Body of pancreas (tissue), 4 donors: ENCODE data around the gene PDPK1. TPM values are rescaled to one million over a fixed set of nuclear protein-coding genes. Genes with fewer than 3 reads are reported as not detected.

Experiments used
- ATAC-seq: fragments of 150-250 bp; one replicate; pipeline ENCODE4 v1.9.1; 2016
- DNase-seq, 4 donors: peaks; one replicate each; pipeline ENCODE4 v3.0.0-alpha.2; 2019
- H3K27ac ChIP-seq, 4 donors: fragments of 200-600 bp; sonication (generic); 1 replicate in 3 of 4; 2 replicates in 1 of 4; pipeline versions ENCODE4 v1.5.1 to v1.6.1; 2016 to 2019; ENCODE audit warnings: mild to moderate bottlenecking in 1 of 4, mixed read lengths in 1 of 4, moderate library complexity in 1 of 4
- H3K27me3 ChIP-seq, 2 donors: fragments of 200-600 bp; sonication (generic); one replicate each; pipeline ENCODE4 v1.6.0; 2016; ENCODE audit warnings: mild to moderate bottlenecking in 1 of 2
- H3K36me3 ChIP-seq, 2 donors: fragments of 200-600 bp; sonication (generic); replicated peaks in 1 of 2; 2 replicates each; pipeline ENCODE4 v1.5.1; 2016; ENCODE audit warnings: low read depth in 2 of 2; ENCODE audit not compliant: insufficient read depth in 1 of 2
- H3K4me1 ChIP-seq: fragments of 200-600 bp; sonication (generic); one replicate; pipeline ENCODE4 v1.6.0; 2016
- H3K4me3 ChIP-seq, 2 donors: fragments of 200-600 bp; sonication (generic); 1 replicate in 1 of 2; 2 replicates in 1 of 2; pipeline ENCODE4 v1.5.1; 2016 to 2019
- H3K9me3 ChIP-seq, 3 donors: fragments of 200-600 bp; sonication (generic); 1 replicate in 2 of 3; 2 replicates in 1 of 3; pipeline ENCODE4 v1.5.1; 2016
- POLR2A ChIP-seq, 3 donors: fragments of 450-650 bp; IDR thresholded peaks; one replicate each; pipeline ENCODE4 v1.6.1; 2016; ENCODE audit warnings: antibody characterized with exemption in 3 of 3, mild to moderate bottlenecking in 2 of 3
- WGBS, 2 donors: methylation state at CpG; one replicate each; pipeline ENCODE4 v1.1.5; 2017; 5-methylcytosine and 5-hydroxymethylcytosine counted together
- intact Hi-C: fragments of 100-400 bp; cut with DNase I; formaldehyde crosslinking; loops from one replicate; pipeline ENCODE4 v1.15.1; 2023
- total RNA-seq, 2 donors: library from RNA; depleted of rRNA; stranded (reverse); fragments of >200 nt; gene quantifications; one replicate each; pipeline ENCODE4 v1.1.0, GENCODE V29; 2016
- TF ChIP-seq, protein P1 (sequence below), 7 experiments: fragments of 450-650 bp in 4 of 7; fragments of 200-600 bp in 3 of 7; sonication (generic) in 3 of 7; IDR thresholded peaks; one replicate each; pipeline ENCODE4 v1.5.1; 2016 to 2019; ENCODE audit warnings: antibody characterized with exemption in 7 of 7

PDPK1 gene
- total RNA-seq, 2 donors from 2014 or later: 20.5 to 28.0 TPM

DNA sequence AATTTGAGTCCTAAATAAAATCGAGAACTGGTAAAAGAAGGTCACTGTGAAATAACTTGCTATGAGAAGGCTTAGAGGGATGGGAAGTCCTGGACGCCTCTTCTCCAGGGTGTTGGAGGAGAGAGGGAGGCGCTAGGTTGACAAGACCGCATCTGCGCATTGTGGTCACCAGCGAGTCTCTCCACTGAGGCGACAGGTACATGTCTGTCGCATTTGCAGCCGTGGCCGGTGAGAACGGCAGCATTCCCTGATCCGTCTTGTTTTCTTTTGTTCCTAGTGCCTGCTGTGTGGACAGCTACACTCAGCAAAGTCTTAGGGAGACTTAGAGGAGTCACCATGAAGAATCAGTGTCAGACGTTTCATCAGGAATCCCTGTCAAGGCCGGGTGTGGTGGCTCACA, 32.1 kb upstream of the PDPK1 start:
- Histone ChIP-seq H3K27ac (peak overlapping the region in 1 of 4 donors; percentile 39), H3K4me1 (peaks cover 23% of the 10 kb centered on the region), H3K9me3 (no peaks in the 10 kb centered on the region), H3K4me3 (no peak overlapping the region), H3K36me3 (no peaks in the 10 kb centered on the region), H3K27me3 (no peaks in the 10 kb centered on the region)
- intact Hi-C loops: no loop called here
- 86 to 87% methylated on average over 14 of the region's 14 CpGs for WGBS, 2 donors
- DNase-seq (no peak), ATAC-seq (no peak)
- no peak for TF ChIP-seq POLR2A (IDR thresholded peaks at IDR 0.05)
- TF ChIP-seq, protein P1, sequence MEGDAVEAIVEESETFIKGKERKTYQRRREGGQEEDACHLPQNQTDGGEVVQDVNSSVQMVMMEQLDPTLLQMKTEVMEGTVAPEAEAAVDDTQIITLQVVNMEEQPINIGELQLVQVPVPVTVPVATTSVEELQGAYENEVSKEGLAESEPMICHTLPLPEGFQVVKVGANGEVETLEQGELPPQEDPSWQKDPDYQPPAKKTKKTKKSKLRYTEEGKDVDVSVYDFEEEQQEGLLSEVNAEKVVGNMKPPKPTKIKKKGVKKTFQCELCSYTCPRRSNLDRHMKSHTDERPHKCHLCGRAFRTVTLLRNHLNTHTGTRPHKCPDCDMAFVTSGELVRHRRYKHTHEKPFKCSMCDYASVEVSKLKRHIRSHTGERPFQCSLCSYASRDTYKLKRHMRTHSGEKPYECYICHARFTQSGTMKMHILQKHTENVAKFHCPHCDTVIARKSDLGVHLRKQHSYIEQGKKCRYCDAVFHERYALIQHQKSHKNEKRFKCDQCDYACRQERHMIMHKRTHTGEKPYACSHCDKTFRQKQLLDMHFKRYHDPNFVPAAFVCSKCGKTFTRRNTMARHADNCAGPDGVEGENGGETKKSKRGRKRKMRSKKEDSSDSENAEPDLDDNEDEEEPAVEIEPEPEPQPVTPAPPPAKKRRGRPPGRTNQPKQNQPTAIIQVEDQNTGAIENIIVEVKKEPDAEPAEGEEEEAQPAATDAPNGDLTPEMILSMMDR (IDR thresholded peaks at IDR 0.05): no peak

- no peaks in the 10 kb centered on the region for H3K9me3 ChIP-seq
- TF ChIP-seq, protein P1 (IDR thresholded peaks at IDR 0.05): no peak
- no peak for TF ChIP-seq POLR2A (IDR thresholded peaks at IDR 0.05)
- 61 to 82% methylated on average over 12 to 14 of the region's 14 CpGs for WGBS, 2 donors
- H3K4me1 ChIP-seq: peaks cover 12% of the 10 kb centered on the region
- peak overlapping the region in 1 of 4 donors; percentile 60 for H3K27ac ChIP-seq
- intact Hi-C loops: no loop called here
- no peaks in the 10 kb centered on the region for H3K27me3 ChIP-seq
- ATAC-seq: no peak
- H3K4me3 ChIP-seq: no peak overlapping the region
- H3K36me3 ChIP-seq: no peaks in the 10 kb centered on the region
- DNase-seq: peak in 2 of 4 donors; percentile 15 to 58
Observed at GRCh38 chr16:2507052-2507659, 30.7 kb upstream of the PDPK1 start.

DNA sequence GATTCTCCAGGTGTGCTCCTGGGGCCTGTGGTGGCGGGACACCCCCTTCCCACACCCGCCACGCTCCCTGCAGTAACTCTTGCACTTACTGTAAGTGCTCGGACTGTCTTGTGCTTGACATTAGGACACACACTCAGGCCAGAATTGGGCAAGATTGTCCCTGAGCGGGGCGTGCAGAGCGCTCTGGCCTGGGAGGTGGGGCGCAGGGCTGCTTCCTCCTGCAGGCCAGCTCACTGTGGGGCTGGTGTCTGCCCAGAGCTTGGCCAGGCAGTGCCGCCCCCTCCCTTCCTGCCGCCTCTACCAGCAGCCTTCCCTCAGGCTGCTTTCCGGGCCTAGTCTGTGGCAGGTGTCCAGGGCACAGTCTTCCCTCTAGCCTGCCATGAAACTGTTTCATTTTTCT, 30.2 kb upstream of the PDPK1 start:
- ATAC-seq (no peak), DNase-seq (peak in 2 of 4 donors; percentile 13 to 69)
- no peaks in the 10 kb centered on the region for H3K27me3 ChIP-seq
- H3K27ac ChIP-seq: peak overlapping the region in 1 of 4 donors; percentile 60
- peaks cover 12% of the 10 kb centered on the region for H3K4me1 ChIP-seq
- 80 to 85% methylated on average over 6 to 11 of the region's 11 CpGs for WGBS, 2 donors
- H3K36me3 ChIP-seq: no peaks in the 10 kb centered on the region
- no peaks in the 10 kb centered on the region for H3K9me3 ChIP-seq
- TF ChIP-seq, protein P1 (IDR thresholded peaks at IDR 0.05): no peak
- no peak for TF ChIP-seq POLR2A (IDR thresholded peaks at IDR 0.05)
- H3K4me3 ChIP-seq: no peak overlapping the region
- intact Hi-C loops: no loop called here

GRCh38 chr16:2508722-2509400, 29.0 kb upstream of the PDPK1 start:
- Histone ChIP-seq H3K4me1 (peaks cover 16% of the 10 kb centered on the region), H3K27ac (no peak overlapping the region), H3K36me3 (no peaks in the 10 kb centered on the region), H3K4me3 (no peak overlapping the region), H3K27me3 (no peaks in the 10 kb centered on the region), H3K9me3 (no peaks in the 10 kb centered on the region)
- ATAC-seq (no peak), DNase-seq (peak in 1 of 4 donors; percentile 14)
- no peak for TF ChIP-seq POLR2A (IDR thresholded peaks at IDR 0.05)
- TF ChIP-seq, protein P1 (IDR thresholded peaks at IDR 0.05): no peak
- 84 to 86% methylated on average over 14 to 15 of the region's 18 CpGs for WGBS, 2 donors
- intact Hi-C loops: no loop called here
